Kidney (tissue), 14 donors: Measurements from ENCODE around the gene TIFAB. TPM values are rescaled to one million over a fixed set of nuclear protein-coding genes. Genes with fewer than 3 reads are reported as not detected.

ENCODE experiments used
- DNase-seq, 5 donors: peaks; one replicate each; pipeline ENCODE4 v3.0.0-alpha.2; 2013 to 2020
- FAIRE-seq: peaks from 2 replicates; lab custom pipeline; 2012; peaks lifted over from hg19 to GRCh38; lab: Jason Lieb, UNC
- H3K27ac ChIP-seq, 2 donors: one replicate each; pipeline ENCODE4 v1.7.0; 2013; ENCODE audit warnings: low read depth in 2 of 2, low read length in 2 of 2, inconsistent platforms in 1 of 2
- H3K27me3 ChIP-seq: one replicate; pipeline ENCODE4 v1.7.1; 2013; ENCODE audit warnings: low read length, inconsistent platforms; ENCODE audit not compliant: control insufficient read depth, insufficient read depth
- H3K36me3 ChIP-seq, 3 donors: one replicate each; pipeline versions ENCODE4 v1.7.0 to v1.7.1; 2013; ENCODE audit warnings: low read length in 3 of 3, control low read depth in 1 of 3, inconsistent platforms in 1 of 3; ENCODE audit not compliant: insufficient read depth in 3 of 3, control insufficient read depth in 2 of 3
- H3K4me1 ChIP-seq, 3 donors: one replicate each; pipeline versions ENCODE4 v1.7.0 to v1.7.1; 2013; ENCODE audit warnings: low read length in 3 of 3, inconsistent platforms in 1 of 3, low read depth in 1 of 3; ENCODE audit not compliant: control insufficient read depth in 2 of 3, insufficient read depth in 2 of 3
- H3K4me3 ChIP-seq, 3 donors: one replicate each; pipeline versions ENCODE4 v1.7.0 to v1.8.1; 2013; ENCODE audit warnings: low read length in 3 of 3, control low read depth in 1 of 3, inconsistent platforms in 1 of 3
- H3K9ac ChIP-seq, 3 donors: one replicate each; pipeline versions ENCODE4 v1.7.0 to v1.7.1; 2013; ENCODE audit warnings: low read length in 3 of 3, control low read depth in 1 of 3, inconsistent platforms in 1 of 3
- H3K9me3 ChIP-seq, 3 donors: one replicate each; pipeline versions ENCODE4 v1.7.0 to v1.7.1; 2013; ENCODE audit warnings: low read length in 3 of 3, control low read depth in 1 of 3, inconsistent platforms in 1 of 3; ENCODE audit not compliant: control insufficient read depth in 2 of 3, insufficient read depth in 1 of 3
- intact Hi-C: fragments of 100-400 bp; cut with DNase I; formaldehyde crosslinking; loops from one replicate; pipeline ENCODE4 v1.11.1; 2022
- polyA plus RNA-seq: library from polyadenylated mRNA; stranded (reverse); fragments of 350-450 nt; fragmentation: Illumina TruSeq; extraction: RNeasy Lipid Tissue Mini Kit (QIAGEN cat#74804); gene quantifications from one replicate; pipeline ENCODE4 v1.2.3, GENCODE V29; 2014; ENCODE audit warnings: low read depth, low replicate concordance; ENCODE audit not compliant: insufficient read depth
- total RNA-seq: library from RNA; stranded (reverse); fragmentation: NEBNext Ultra II Directional; extraction: Animal tissue kit (Norgen Biotek cat#: 25700); gene quantifications from one replicate; pipeline ENCODE4 v1.2.1, GENCODE V29; 2021
- TF ChIP-seq, protein P1 (sequence below): IDR thresholded peaks from 3 replicates; pipeline ENCODE4 v1.5.1; 2012; ENCODE audit warnings: mild to moderate bottlenecking, moderate library complexity, borderline replicate concordance; ENCODE audit not compliant: insufficient read depth; ENCODE audit errors: extremely low read depth
- donor health status: control.
- donor health status: control.
- donor health status: control.
- donor health status: control.
- donor health status: control.
- donor health status: DM: yes; HTN: yes; CAD: no.
- donor health status: Normal renal cell carcinoma (clear cell type).

Gene TIFAB
- total and polyA plus RNA-seq, 2 donors from 2014 or later = 0.13 TPM; not detected in 1

DNA sequence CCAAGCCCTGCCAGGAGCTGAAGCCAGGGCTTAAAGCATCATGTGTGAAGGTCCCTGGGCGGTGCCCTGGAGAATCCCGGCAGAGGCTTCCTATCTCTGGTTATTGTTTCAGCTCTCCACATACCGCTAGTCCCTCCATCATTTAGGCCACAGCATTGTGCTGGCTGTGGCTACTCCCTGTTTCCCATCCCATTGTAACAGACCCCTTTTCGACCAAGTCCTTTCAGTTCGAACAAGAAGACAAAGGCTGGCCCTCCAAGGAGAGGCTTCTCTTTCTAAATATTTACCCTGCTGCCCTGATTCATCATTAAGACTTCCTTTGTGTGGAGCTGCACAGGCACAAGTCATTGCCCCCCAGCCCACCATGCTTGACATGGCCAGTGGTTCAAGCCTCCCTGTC lies 42.0 kb upstream of the TIFAB start:
- TF ChIP-seq, protein P1, sequence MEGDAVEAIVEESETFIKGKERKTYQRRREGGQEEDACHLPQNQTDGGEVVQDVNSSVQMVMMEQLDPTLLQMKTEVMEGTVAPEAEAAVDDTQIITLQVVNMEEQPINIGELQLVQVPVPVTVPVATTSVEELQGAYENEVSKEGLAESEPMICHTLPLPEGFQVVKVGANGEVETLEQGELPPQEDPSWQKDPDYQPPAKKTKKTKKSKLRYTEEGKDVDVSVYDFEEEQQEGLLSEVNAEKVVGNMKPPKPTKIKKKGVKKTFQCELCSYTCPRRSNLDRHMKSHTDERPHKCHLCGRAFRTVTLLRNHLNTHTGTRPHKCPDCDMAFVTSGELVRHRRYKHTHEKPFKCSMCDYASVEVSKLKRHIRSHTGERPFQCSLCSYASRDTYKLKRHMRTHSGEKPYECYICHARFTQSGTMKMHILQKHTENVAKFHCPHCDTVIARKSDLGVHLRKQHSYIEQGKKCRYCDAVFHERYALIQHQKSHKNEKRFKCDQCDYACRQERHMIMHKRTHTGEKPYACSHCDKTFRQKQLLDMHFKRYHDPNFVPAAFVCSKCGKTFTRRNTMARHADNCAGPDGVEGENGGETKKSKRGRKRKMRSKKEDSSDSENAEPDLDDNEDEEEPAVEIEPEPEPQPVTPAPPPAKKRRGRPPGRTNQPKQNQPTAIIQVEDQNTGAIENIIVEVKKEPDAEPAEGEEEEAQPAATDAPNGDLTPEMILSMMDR = no peak
- DNase-seq (no peak), FAIRE-seq (no peak)
- H3K4me1 ChIP-seq = peaks cover 0 to 2% (median 0%) of the 10 kb centered on the region in 3 donors
- H3K9me3 ChIP-seq = no peaks in the 10 kb centered on the region
- no peaks in the 10 kb centered on the region for H3K36me3 ChIP-seq
- H3K4me3 ChIP-seq = no peak overlapping the region
- H3K27me3 ChIP-seq = peaks cover 24% of the 10 kb centered on the region
- intact Hi-C loops = no loop called here
- H3K9ac ChIP-seq = no peak overlapping the region
- H3K27ac ChIP-seq = no peak overlapping the region

DNA sequence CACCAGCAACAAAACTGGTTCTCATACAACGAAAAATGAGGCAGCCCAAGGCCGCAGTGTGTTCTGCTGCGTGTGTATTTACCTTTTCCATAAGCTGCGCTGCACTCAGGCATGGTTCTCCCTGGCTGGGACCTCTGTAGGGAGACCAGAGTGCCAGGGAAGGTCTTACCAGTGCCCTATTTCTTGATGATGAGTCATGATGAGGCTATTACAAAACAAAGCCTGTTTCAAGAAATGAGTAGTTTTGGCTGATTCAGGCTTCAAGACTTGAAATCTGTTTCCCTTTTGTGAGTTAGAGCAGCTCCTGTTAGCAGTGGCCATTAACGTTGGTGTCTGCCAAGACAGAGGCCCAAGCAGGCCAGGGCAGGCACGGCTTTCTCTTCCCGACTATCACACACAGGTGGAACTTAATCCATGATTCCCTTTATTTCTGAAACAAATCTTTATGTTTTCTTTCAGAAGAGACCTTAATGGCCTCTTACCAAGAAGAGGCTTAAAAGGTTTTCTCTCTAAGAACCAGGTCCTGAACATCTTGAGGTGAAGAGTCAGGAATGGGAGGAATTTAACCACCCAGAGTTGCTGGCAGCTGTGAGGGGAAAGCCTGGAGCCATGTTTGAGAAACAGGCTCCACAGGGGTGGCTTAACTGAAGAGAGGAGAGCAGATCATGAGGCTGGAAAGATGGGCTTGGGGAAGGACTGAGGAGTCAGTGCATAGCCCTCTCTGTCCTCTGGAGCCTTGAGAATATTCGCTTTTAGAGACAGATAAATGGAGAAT lies 41.4 kb upstream of the TIFAB start:
- DNase-seq (no peak), FAIRE-seq (no peak)
- Histone ChIP-seq H3K36me3 (no peaks in the 10 kb centered on the region), H3K27ac (no peak overlapping the region), H3K4me1 (peaks cover 0 to 2% (median 0%) of the 10 kb centered on the region in 3 donors), H3K9me3 (no peaks in the 10 kb centered on the region), H3K9ac (no peak overlapping the region), H3K4me3 (no peak overlapping the region), H3K27me3 (peaks cover 24% of the 10 kb centered on the region)
- intact Hi-C loops = no loop called here
- TF ChIP-seq, protein P1 = no peak

DNA sequence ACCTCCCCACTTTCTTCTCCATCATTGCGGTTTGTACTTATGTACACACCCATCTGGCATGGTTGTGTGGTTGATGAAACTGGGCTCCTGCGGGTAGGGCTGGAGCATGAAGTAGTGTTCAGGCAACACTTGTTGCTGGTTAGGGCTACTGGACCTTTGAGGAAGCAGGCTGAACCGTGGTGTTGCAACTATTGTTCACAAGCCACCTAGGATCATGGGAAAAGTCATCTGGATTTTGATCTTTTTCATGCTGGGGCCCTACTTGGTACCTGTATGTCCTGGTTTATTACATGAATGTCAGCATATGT lies 40.1 kb upstream of the TIFAB start:
- TF ChIP-seq, protein P1 = no peak
- DNase-seq (no peak), FAIRE-seq (no peak)
- intact Hi-C loops = no loop called here
- Histone ChIP-seq H3K4me1 (peaks cover 0 to 2% (median 0%) of the 10 kb centered on the region in 3 donors), H3K4me3 (no peak overlapping the region), H3K36me3 (no peaks in the 10 kb centered on the region), H3K9ac (no peak overlapping the region), H3K27me3 (peaks cover 33% of the 10 kb centered on the region), H3K27ac (no peak overlapping the region), H3K9me3 (no peaks in the 10 kb centered on the region)
